Stimulated activated CD8-positive, alpha-beta memory T cell treated with anti-CD3 and anti-CD28 coated beads, Interleukin-15, amount 100 ng/mL, for 48 hours (primary cell): ENCODE results near the gene PELI2.
"Not testable (repeated sequence)": the region's sequence is repeated elsewhere in the genome, so short reads cannot be mapped to it uniquely, and the experiment has no call there.

ENCODE experiments used
- DNase-seq, 2 donors: peaks; one replicate each; pipeline ENCODE4 v3.0.0-alpha.2; 2020; ENCODE audit warnings: low read depth in 2 of 2

Gene PELI2

GRCh38 chr14:56143025-56143424, 24.8 kb downstream of the PELI2 start:
- no peak for DNase-seq

- DNase-seq: no peak
Measured at GRCh38 chr14:56144176-56144575, 26.0 kb downstream of the PELI2 start.

- DNase-seq: no peak
Measured at GRCh38 chr14:56145181-56145769, 27.1 kb downstream of the PELI2 start.

GRCh38 chr14:56145965-56146364, 27.8 kb downstream of the PELI2 start:
- DNase-seq: no peak

- no peak for DNase-seq
Measured at GRCh38 chr14:56147449-56147848, 29.2 kb downstream of the PELI2 start.

- no peak for DNase-seq
Measured at GRCh38 chr14:56147986-56148901, 30.0 kb downstream of the PELI2 start.

- DNase-seq: no peak
Measured at GRCh38 chr14:56149151-56149550, 30.9 kb downstream of the PELI2 start.

GRCh38 chr14:56149995-56150394, 31.8 kb downstream of the PELI2 start:
- no peak for DNase-seq

- no peak for DNase-seq
Measured at GRCh38 chr14:56150645-56151345, 32.6 kb downstream of the PELI2 start.

- DNase-seq: no peak
Measured at GRCh38 chr14:56152221-56152620, 34.0 kb downstream of the PELI2 start.

GRCh38 chr14:56153267-56153666, 35.1 kb downstream of the PELI2 start:
- DNase-seq: no peak

- no peak for DNase-seq
Measured at GRCh38 chr14:56154321-56154720, 36.1 kb downstream of the PELI2 start.

GRCh38 chr14:56156096-56156495, 37.9 kb downstream of the PELI2 start:
- DNase-seq: no peak

GRCh38 chr14:56159066-56159465, 40.9 kb downstream of the PELI2 start:
- no peak for DNase-seq

GRCh38 chr14:56160088-56160487, 41.9 kb downstream of the PELI2 start:
- DNase-seq: no peak

GRCh38 chr14:56161658-56162057, 43.4 kb downstream of the PELI2 start:
- DNase-seq: no peak

- no peak for DNase-seq
Measured at GRCh38 chr14:56162476-56162875, 44.3 kb downstream of the PELI2 start.

- not testable (repeated sequence) for DNase-seq
Measured at GRCh38 chr14:56166579-56166978, 48.4 kb downstream of the PELI2 start.

GRCh38 chr14:56168007-56168616, 49.9 kb downstream of the PELI2 start:
- no peak for DNase-seq

- DNase-seq: no peak
Measured at GRCh38 chr14:56170028-56170427, 51.8 kb downstream of the PELI2 start.

GRCh38 chr14:56170877-56171422, 52.7 kb downstream of the PELI2 start:
- DNase-seq: no peak

- no peak for DNase-seq
Measured at GRCh38 chr14:56172074-56172473, 53.9 kb downstream of the PELI2 start.
